Spinal cord (tissue), 10 donors: ENCODE data around the gene GALNT9. TPM values are rescaled to one million over a fixed set of nuclear protein-coding genes. Genes with fewer than 3 reads are reported as not detected.
"Not testable (repeated sequence)": the region's sequence is repeated elsewhere in the genome, so short reads cannot be mapped to it uniquely, and the experiment has no call there.

Experiments
- DNase-seq, 6 donors: peaks; one replicate each; pipeline versions ENCODE4 v3.0.0 to v3.0.0-alpha.2; 2013 to 2015; ENCODE audit warnings: low spot score in 6 of 6, low read depth in 4 of 6
- H3K27ac ChIP-seq: one replicate; pipeline ENCODE4 v1.5.1; 2013; ENCODE audit warnings: low read depth, low read length, control low read depth
- H3K27me3 ChIP-seq: one replicate; pipeline ENCODE4 v1.6.1; 2013; ENCODE audit warnings: low read length; ENCODE audit not compliant: control insufficient read depth, insufficient read depth
- H3K36me3 ChIP-seq: one replicate; pipeline ENCODE4 v1.6.1; 2013; ENCODE audit warnings: low read length; ENCODE audit not compliant: control insufficient read depth, insufficient read depth
- H3K4me1 ChIP-seq: one replicate; pipeline ENCODE4 v1.6.1; 2013; ENCODE audit warnings: low read length; ENCODE audit not compliant: control insufficient read depth, insufficient read depth
- H3K4me3 ChIP-seq: one replicate; pipeline ENCODE4 v1.5.1; 2013; ENCODE audit warnings: low read depth, low read length, control low read depth
- H3K9me3 ChIP-seq: one replicate; pipeline ENCODE4 v1.6.1; 2013; ENCODE audit warnings: low read length; ENCODE audit not compliant: control insufficient read depth, insufficient read depth
- whole genome bisulfite sequencing: methylation state at CpG from one replicate; pipeline ENCODE4 v1.1.5; 2013; ENCODE audit warnings: missing lambda C conversion rate; ENCODE audit not compliant: insufficient coverage; 5-methylcytosine and 5-hydroxymethylcytosine counted together
- polyA plus RNA-seq, 2 donors: library from polyadenylated mRNA; unstranded; fragments of 120-200 nt; gene quantifications; one replicate each; pipeline ENCODE4 v1.2.1, GENCODE V29; 2013; ENCODE audit not compliant: insufficient read length in 2 of 2
- total RNA-seq, 2 donors: library from RNA; depleted of rRNA in 1 of 2; stranded (reverse); fragments of 120-200 nt in 1 of 2; fragments of >200 nt in 1 of 2; gene quantifications; one replicate each; pipeline versions ENCODE4 v1.2.3 to v1.2.4, GENCODE V29; 2013 to 2014
- donor health status: healthy.

GALNT9 gene
- total and polyA plus RNA-seq, 4 donors, result 9.5 to 36.0 (median 27.1) TPM

DNA sequence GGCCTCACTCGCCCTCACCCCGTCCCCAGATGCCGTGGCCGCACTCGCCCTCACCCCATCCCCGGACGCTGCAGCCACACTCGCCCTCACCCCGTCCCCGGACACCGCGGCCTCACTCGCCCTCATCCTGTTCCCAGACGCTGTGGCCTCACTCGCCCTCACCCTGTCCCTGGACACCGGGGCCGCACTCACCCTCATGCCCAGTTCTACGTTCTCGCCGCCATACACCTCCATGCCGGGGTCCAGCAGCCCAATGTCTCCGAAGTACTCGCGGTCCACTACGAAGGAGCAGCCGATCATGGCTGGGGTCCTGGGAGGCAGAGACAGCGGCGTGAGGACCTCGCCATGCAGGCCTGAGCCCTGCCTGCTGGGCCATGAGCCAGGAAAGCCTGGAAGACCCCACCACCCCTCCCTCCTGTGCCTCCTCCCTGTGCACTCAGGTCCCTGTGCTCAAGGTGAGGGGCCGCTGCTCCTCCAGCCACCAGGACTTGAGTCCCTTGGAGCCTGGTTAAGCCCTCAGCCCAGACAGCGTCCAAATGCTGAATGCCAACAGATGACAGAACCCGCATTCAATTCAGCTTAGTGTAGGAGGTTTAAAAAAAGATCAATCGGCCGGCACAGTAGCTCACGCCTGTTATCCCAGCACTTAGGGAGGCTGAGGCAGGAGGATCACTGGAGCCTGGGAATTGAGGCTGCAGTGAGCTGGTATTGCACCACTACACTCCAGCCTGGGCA, 81.5 kb downstream of the GALNT9 start:
- Histone ChIP-seq H3K27ac (no peak overlapping the region), H3K4me1 (peaks cover 6% of the 10 kb centered on the region), H3K27me3 (no peaks in the 10 kb centered on the region), H3K9me3 (no peaks in the 10 kb centered on the region), H3K36me3 (peaks cover 28% of the 10 kb centered on the region), H3K4me3 (no peak overlapping the region)
- WGBS, result 93% methylated on average over 31 of the region's 35 CpGs
- no peak for DNase-seq

DNA sequence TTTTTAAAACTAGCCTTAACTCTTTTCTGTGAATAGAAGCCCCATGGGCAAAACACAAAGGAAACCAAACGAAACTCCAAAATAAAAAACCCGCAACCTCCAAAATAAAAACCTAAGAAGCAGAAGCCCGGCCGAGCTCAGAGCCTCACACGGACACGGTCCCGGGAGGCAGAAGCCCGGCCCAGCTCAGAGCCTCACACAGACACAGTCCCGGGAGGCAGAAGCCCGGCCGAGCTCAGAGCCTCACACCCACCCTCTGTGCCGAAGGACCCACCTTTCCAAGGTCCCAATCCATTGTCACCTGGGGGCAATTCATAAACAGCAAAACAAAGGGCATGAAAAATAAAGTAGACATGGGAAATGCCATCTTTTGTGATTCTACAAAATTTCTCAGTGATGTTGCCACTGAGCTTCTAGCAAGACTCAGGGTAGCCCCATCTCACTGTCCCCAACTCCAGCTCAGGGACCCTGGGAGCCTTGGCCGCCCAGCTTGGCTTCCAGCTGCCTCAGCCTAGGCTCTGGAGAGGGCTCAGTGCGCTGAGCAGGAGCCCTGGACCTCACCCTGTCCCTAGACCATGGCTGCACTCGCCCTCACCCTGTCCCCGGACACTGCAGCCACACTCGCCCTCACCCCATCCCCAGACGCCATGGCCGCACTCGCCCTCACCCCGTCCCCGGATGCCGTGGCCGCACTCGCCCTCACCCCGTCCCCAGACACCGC, 82.2 kb downstream of the GALNT9 start:
- DNase-seq, result no peak
- 88% methylated on average over 23 of the region's 27 CpGs for WGBS
- H3K27ac ChIP-seq, result no peak overlapping the region
- H3K4me1 ChIP-seq, result peaks cover 6% of the 10 kb centered on the region
- H3K4me3 ChIP-seq, result no peak overlapping the region
- no peaks in the 10 kb centered on the region for H3K27me3 ChIP-seq
- no peaks in the 10 kb centered on the region for H3K9me3 ChIP-seq
- peaks cover 28% of the 10 kb centered on the region for H3K36me3 ChIP-seq

DNA sequence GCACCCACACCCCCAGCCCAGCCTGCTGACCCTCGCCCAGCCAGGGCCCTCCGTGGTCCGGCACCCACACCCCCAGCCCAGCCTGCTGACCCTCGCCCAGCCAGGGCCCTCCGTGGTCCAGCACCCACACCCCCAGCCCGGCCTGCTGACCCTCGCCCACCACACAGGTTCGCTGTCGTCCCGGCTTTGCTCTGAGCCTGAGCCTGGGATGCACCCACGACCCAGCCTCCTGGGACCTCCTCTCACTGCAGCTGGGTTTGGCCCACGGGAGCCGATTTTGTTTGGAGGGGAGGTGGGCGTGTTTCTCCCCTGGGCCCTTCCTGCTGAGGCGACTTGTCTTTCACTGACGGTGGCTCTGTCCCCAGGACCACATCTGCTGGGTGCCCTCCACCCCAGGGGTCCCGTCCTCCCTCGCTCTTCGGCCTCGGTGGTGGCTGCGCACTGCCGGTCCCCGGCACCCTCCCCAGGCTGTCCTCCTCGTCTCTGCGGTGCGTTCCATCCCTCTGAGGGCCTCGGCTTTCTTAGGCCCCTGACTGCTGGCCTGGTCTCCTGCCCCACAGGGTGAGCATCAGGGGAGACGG, 83.8 kb downstream of the GALNT9 start:
- Histone ChIP-seq H3K9me3 (no peaks in the 10 kb centered on the region), H3K27me3 (no peaks in the 10 kb centered on the region), H3K27ac (no peak overlapping the region), H3K36me3 (peaks cover 21% of the 10 kb centered on the region), H3K4me3 (no peak overlapping the region), H3K4me1 (peaks cover 6% of the 10 kb centered on the region)
- 88% methylated on average over 24 of the region's 28 CpGs for WGBS
- no peak for DNase-seq

DNA sequence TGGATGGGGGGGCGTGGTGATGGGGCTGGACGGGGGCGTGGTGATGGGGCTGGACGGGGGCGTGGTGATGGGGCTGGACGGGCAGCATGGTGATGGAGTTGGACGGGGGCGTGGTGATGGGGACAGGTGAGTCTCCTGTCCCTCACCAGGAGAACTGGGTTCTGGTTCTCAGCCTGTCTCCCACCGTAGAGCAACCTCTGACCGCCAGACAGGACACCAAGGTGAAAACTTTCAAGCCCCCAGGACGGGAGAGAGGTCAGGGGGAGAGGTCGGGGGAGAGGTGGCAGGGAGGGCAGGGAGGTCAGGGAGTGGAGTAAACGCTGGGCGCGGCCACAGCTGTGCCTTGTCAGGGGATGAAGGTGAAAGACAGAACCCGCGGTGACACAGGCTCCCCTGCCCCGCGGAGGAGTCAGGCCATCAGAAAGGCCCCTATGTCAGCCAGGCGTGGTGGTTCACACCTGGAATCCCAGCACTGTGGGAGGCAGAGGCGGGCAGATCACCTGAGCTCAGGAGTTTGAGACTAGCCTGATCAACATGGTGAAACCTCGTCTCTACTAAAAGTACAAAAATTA, 84.6 kb downstream of the GALNT9 start:
- H3K4me1 ChIP-seq, result peaks cover 3% of the 10 kb centered on the region
- WGBS, result 78% methylated on average over 21 of the region's 22 CpGs
- H3K27me3 ChIP-seq, result no peaks in the 10 kb centered on the region
- no peak overlapping the region for H3K27ac ChIP-seq
- no peak overlapping the region for H3K4me3 ChIP-seq
- H3K9me3 ChIP-seq, result no peaks in the 10 kb centered on the region
- peaks cover 21% of the 10 kb centered on the region for H3K36me3 ChIP-seq
- no peak for DNase-seq

DNA sequence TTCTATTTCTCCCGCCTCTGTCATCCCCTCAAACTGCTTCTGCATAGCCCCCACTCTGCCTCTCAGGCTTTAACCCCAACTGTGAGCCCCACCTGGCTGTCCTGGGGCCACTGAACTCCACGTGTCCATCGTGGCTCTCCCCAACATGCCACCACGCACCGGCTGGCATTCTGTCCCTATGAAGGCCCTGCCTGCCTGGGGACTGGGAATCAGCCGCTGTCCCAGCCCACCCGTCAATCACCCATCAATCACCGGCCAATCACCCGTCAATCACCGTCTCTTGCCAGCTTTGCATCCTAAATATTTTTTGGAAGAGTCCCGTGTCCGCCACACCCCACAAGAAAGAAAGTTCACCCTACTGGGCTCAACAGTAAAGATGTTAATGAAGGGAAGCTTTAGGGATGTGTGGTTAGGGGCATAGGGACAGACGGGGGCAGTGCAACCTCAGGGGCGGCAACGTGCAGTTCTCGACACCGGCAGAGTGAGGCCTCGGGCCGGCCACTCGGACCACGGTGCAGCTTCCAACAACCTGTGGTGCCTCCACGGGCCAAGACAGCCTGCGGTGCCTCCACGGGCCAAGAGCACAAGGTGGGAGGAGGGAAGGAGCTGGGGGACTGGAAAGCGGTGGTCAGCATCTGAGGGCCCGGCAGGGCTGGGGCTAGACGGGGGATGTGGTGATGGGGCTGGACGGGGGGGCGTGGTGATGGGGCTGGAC, 85.6 kb downstream of the GALNT9 start:
- Histone ChIP-seq H3K27ac (no peak overlapping the region), H3K27me3 (no peaks in the 10 kb centered on the region), H3K9me3 (no peaks in the 10 kb centered on the region), H3K36me3 (peaks cover 18% of the 10 kb centered on the region), H3K4me3 (no peak overlapping the region), H3K4me1 (no peaks in the 10 kb centered on the region)
- WGBS, result 70% methylated on average over 16 of the region's 29 CpGs
- no peak for DNase-seq

DNA sequence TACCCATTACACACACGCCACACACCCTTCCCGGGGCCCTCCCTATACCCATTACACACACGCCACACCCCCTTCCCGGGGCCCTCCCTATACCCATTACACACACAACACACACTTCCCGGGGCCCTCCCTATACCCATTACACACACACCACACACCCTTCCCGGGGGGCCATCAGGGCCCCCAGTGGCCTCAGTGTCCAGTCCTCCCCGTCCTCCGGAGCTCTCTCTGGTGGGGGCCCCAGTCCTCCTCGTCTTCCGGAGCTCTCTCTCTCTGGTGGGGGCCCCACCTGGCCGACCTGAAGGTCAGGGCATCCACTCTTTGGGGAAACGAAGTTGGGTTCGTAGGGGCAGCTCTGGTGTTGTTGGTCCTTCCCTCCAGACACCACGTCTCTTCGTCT, 86.2 kb downstream of the GALNT9 start:
- DNase-seq, H3K4me3 ChIP-seq, H3K27me3 ChIP-seq, H3K27ac ChIP-seq, H3K9me3 ChIP-seq, H3K4me1 ChIP-seq: not testable (repeated sequence)
- peaks cover 21% of the 10 kb centered on the region for H3K36me3 ChIP-seq
- 78% methylated on average over 13 of the region's 15 CpGs for WGBS

DNA sequence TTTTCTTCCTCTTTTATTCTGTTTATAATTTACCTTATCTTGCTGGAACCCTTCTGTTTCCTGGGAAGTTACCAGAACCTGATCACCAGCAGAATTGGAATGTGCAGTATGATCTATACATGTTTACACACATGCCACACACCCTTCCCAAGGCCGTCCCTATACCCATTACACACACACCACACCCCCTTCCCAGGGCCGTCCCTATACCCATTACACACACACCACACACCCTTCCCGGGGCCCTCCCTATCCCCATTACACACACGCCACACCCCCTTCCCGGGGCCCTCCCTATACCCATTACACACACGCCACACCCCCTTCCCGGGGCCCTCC, 88.8 kb downstream of the GALNT9 start:
- H3K9me3 ChIP-seq, H3K4me1 ChIP-seq, DNase-seq, H3K27me3 ChIP-seq, H3K27ac ChIP-seq, H3K4me3 ChIP-seq: not testable (repeated sequence)
- 83% methylated on average over 7 of the region's 7 CpGs for WGBS
- peaks cover 24% of the 10 kb centered on the region for H3K36me3 ChIP-seq

DNA sequence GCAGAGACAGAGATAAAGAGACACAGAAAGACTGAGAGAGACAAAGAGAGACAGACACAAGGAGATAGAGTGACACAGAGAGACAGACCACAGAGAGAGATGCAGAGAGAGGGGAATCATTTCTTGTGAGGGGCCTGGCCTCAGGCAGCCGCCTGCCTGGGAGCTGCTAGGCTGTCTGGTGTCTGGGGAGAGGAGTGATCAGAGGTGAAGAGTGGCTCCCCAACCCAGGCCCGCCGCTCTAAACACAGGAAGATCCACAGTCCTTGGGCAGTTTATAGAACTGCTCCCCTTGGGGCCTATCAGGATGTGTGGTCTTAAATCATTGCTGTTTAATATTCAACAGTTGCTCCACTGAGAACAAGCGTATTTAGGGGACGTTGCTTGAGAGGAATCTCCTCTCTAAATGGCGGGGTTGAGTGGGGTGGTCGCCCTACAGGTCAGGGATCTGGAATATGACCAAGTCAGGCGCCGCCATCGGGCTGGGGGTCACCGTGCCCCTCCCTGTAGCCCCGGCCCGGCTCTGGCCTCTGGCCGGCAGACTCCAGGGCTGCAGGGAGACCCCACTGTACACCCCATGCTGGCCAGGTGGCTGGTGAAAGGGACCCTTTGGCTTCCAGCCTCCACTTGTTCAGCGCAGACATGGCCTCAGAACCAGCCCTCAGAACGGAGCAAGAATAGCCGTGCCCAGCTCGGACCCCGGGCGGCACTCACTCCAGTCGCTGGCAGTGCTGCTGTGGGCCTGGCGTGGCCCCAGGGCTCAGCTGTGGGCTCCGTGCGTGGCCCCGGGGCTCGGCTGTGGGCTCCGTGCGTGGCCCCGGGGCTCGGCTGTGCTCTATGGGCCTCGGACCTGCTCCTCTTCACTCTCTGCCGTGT, 89.4 kb downstream of the GALNT9 start:
- WGBS, result 70% methylated on average over 25 of the region's 32 CpGs

DNA sequence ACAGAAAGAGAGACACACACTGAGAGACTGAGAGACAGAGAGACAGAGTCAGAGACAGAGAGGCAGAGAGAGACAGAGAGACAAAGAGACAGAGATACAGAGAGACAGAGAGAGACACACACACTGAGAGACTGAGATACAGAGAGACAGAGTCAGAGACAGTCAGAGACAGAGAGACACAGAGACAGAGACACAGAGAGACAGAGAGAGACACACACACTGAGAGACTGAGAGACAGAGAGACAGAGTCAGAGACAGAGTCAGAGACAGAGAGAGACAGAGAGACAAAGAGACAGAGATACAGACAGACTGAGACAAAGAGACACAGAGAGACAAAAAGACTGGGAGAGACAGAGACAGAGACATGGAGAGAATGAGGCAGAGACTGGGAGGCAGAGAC, 90.0 kb downstream of the GALNT9 start:
- peak in 1 of 6 donors; percentile 20 for DNase-seq
- no peaks in the 10 kb centered on the region for H3K27me3 ChIP-seq
- H3K36me3 ChIP-seq, result peaks cover 21% of the 10 kb centered on the region
- no peaks in the 10 kb centered on the region for H3K9me3 ChIP-seq
- no peak overlapping the region for H3K4me3 ChIP-seq
- H3K27ac ChIP-seq, result no peak overlapping the region
- H3K4me1 ChIP-seq, result no peaks in the 10 kb centered on the region

More for the DNA sequence above, 89.4 kb downstream of the GALNT9 start:
- Histone ChIP-seq H3K36me3 (peaks cover 24% of the 10 kb centered on the region), H3K4me1 (no peaks in the 10 kb centered on the region), H3K27ac (no peak overlapping the region), H3K9me3 (no peaks in the 10 kb centered on the region), H3K27me3 (no peaks in the 10 kb centered on the region), H3K4me3 (no peak overlapping the region)
- no peak for DNase-seq
